K562 (cell line): Measurements from ENCODE around the gene DLGAP1.

Experiments used
- BMI1 ChIP-seq: fragments of 150-350 bp; IDR thresholded peaks from 2 replicates; pipeline ENCODE4 v1.6.1; 2014; ENCODE audit warnings: low read length
- BRCA1 ChIP-seq, 2 experiments: fragments of 450-650 bp in 1 of 2; sonication (generic) in 1 of 2; formaldehyde crosslinking in 1 of 2; IDR thresholded peaks; 2 replicates each; pipeline versions ENCODE4 v1.5.0 to v1.6.1; 2017 to 2020; ENCODE audit warnings: mild to moderate bottlenecking in 1 of 2, missing genetic modification reagents in 1 of 2
- CTCF ChIP-seq, 3 experiments: IDR thresholded peaks in 2 of 3; conservative IDR thresholded peaks in 1 of 3; 2 replicates each; pipeline ENCODE4 v1.5.1; 2011 to 2012; ENCODE audit warnings: low read length in 3 of 3, mild to moderate bottlenecking in 3 of 3, control low read depth in 2 of 3, improper control_type of control experiment in 1 of 3, inconsistent platforms in 1 of 3, low read depth in 1 of 3, mixed read lengths in 1 of 3, moderate library complexity in 1 of 3; ENCODE audit not compliant: insufficient read depth in 2 of 3
- NFYB ChIP-seq: IDR thresholded peaks from 2 replicates; pipeline ENCODE4 v1.6.1; 2011; ENCODE audit warnings: mild to moderate bottlenecking, moderate library complexity; ENCODE audit not compliant: insufficient read length; ENCODE audit errors: extremely low read depth
- PML ChIP-seq: IDR thresholded peaks from 2 replicates; pipeline ENCODE4 v1.6.1; 2012; ENCODE audit warnings: low read length, inconsistent platforms
- TAF1 ChIP-seq: IDR thresholded peaks from 2 replicates; pipeline ENCODE4 v1.6.1; 2011; ENCODE audit warnings: mild to moderate bottlenecking, low read length, moderate library complexity; ENCODE audit not compliant: insufficient read depth, control insufficient read depth, severe bottlenecking; ENCODE audit errors: extremely low read depth
- U2AF1 ChIP-seq: fragments of 200-400 bp; formaldehyde crosslinking; optimal IDR thresholded peaks from 2 replicates; pipeline ENCODE3; 2017; ENCODE audit warnings: mild to moderate bottlenecking, low read depth, low read length, moderate library complexity
- ZNF609 ChIP-seq: sonication (generic); formaldehyde crosslinking; IDR thresholded peaks from 2 replicates; pipeline ENCODE4 v1.8.1; 2023; ENCODE audit warnings: missing genetic modification reagents, mild to moderate bottlenecking, borderline replicate concordance

GRCh38 chr18:4318311-4318710 lies 136.8 kb downstream of the DLGAP1 start:
- TF ChIP-seq ZNF609: no peak
- no peak for TF ChIP-seq CTCF (IDR thresholded peaks at IDR 0.05 in 2 of 3, conservative IDR thresholded peaks at IDR 0.05 in 1 of 3; ENCODE audit: insufficient read depth in 2 of 3, low read depth in 1 of 3, low read length in 3 of 3)
- TF ChIP-seq TAF1: no peak
- no peak for TF ChIP-seq PML
- TF ChIP-seq BMI1: no peak
- no peak for TF ChIP-seq NFYB
- no peak for TF ChIP-seq BRCA1 (IDR thresholded peaks at IDR 0.05)
- TF ChIP-seq BRCA1 (CRISPR knock-in tag; IDR thresholded peaks at IDR 0.05): no peak
- TF ChIP-seq U2AF1: no peak
